Chondrocyte (in vitro differentiated cells): Measurements from ENCODE around the gene DISC1. TPM values are rescaled to one million over a fixed set of nuclear protein-coding genes. Genes with fewer than 3 reads are reported as not detected.
"Not testable (repeated sequence)": the region's sequence is repeated elsewhere in the genome, so short reads cannot be mapped to it uniquely, and the experiment has no call there.

ENCODE experiments used
- DNase-seq: peaks from one replicate; pipeline ENCODE4 v3.0.0; 2021; ENCODE audit warnings: mixed read lengths, low spot score
- H3K27ac Mint-ChIP-seq: one replicate; pipeline ENCODE4 v1.8.0; 2021; ENCODE audit warnings: mild to moderate bottlenecking, moderate library complexity, mixed read lengths; ENCODE audit not compliant: unreplicated experiment
- H3K27me3 Mint-ChIP-seq: 2 replicates; pipeline ENCODE4 v1.8.0; 2021; ENCODE audit warnings: low read depth, mixed read lengths
- H3K36me3 Mint-ChIP-seq: 2 replicates; pipeline ENCODE4 v1.8.0; 2021; ENCODE audit warnings: low read depth, mixed read lengths
- H3K4me1 Mint-ChIP-seq: 2 replicates; pipeline ENCODE4 v1.8.0; 2021; ENCODE audit warnings: low read depth, mild to moderate bottlenecking, mixed read lengths
- H3K4me3 Mint-ChIP-seq: one replicate; pipeline ENCODE4 v1.8.0; 2021; ENCODE audit warnings: mild to moderate bottlenecking, moderate library complexity, mixed read lengths; ENCODE audit not compliant: unreplicated experiment
- H3K9me3 Mint-ChIP-seq: 2 replicates; pipeline ENCODE4 v1.8.0; 2021; ENCODE audit warnings: low read depth, mixed read lengths
- CTCF ChIP-seq: fragments of 200-600 bp; sonication (generic); IDR thresholded peaks from 2 replicates; pipeline ENCODE4 v1.5.0; 2021; ENCODE audit warnings: antibody characterized with exemption, mild to moderate bottlenecking, moderate library complexity
- total RNA-seq: library from RNA; stranded (reverse); gene quantifications from 3 replicates; pipeline ENCODE4 v1.2.1, GENCODE V29; 2021

The DISC1 gene
- total RNA-seq, 1 donor from 2014 or later, result 5.0 TPM

DNA sequence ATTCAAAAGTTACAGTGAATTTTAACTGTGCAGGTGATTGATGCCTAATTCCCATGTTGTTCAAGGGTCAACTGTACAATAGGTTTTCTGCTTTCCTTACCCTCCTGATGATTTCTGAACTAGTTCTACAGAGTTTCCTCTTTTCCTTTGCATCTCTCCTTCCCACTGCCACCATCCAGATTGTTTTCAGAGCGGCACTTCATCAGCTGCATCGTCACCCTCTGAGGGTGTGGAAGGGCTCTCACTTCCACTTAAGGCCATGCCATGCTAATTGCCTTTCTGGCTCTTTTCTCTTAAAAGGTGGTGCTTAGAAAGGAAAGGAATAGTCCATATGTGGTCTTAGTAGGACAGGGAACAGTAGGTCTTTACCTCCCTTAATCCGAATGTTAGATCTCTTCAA is 39.1 kb downstream of the DISC1 start:
- no peak for DNase-seq
- Mint-ChIP-seq H3K36me3 (peaks cover 9% of the 10 kb centered on the region), H3K4me3 (no peak overlapping the region), H3K4me1 (no peaks in the 10 kb centered on the region), H3K9me3 (peaks cover 26% of the 10 kb centered on the region), H3K27ac (no peak overlapping the region), H3K27me3 (no peaks in the 10 kb centered on the region)
- TF ChIP-seq CTCF, result no peak

DNA sequence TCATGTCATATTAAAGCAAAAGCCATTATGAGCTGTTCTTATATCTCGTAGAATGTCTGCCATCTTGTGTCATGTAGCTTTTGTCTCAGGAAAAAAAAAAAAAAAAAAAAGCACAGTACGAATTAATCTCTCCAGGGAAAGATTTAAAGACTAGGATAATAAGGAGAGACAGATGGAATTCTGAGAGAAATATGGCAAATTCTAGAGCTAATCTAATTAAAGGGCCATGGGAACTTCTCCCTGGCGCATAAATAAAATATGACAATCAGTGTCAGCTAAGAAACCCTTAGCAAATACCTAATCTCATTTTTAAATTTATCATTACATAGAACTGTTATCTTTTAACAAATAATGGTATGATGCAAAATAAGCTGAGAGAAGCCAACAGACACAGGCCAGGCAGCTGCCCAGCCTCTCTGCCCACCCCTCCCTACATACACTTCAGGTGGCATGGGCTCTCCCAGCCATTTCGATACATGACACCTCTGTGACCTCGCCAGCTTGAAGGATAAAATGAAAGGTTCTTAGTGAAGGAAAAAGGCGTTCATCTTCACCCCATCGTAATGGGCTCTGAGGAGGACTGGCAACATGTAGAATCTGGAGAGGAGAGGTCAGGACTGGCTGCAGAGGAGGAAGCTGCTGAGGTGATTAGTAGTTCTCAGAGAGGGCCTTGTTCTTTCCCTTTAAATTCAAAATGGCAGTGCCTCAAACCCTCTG is 39.8 kb downstream of the DISC1 start:
- Mint-ChIP-seq H3K9me3 (peaks cover 28% of the 10 kb centered on the region), H3K27me3 (no peaks in the 10 kb centered on the region), H3K27ac (no peak overlapping the region), H3K4me1 (no peaks in the 10 kb centered on the region), H3K36me3 (peaks cover 6% of the 10 kb centered on the region), H3K4me3 (no peak overlapping the region)
- no peak for TF ChIP-seq CTCF
- DNase-seq, result no peak

DNA sequence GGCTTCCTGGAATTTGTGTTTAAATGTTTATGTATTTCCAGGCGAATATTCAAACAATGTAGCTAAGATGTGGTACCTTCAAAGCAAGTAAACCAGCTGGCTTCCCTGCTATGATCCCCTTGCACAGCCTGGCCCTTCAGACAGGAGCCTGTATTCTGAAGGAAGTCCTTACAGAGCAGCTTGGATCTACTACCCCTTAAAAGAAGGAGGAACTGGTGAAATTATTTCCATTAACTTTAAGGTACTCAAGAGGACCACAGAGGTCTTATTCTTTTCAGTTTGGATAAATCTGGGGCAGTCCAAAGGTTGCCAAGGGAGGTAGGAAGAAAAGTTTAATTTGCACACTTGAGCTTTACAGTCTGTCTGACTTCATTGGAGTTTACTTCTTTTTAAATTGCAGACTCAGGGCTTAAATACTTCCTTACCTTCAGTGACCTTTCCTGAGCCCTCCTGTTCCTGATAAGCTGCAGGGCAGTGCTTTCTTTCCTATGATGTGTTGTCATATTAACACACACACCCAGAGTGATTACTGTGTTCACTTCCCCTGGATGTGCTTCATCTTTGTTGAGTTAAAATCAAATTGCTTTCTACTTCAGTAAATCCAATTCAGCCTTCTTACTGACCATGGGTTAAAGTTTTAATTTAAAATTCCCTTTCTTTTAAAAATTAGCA is 40.5 kb downstream of the DISC1 start:
- no peaks in the 10 kb centered on the region for H3K4me1 Mint-ChIP-seq
- peaks cover 28% of the 10 kb centered on the region for H3K9me3 Mint-ChIP-seq
- peaks cover 6% of the 10 kb centered on the region for H3K36me3 Mint-ChIP-seq
- no peak for TF ChIP-seq CTCF
- no peak for DNase-seq
- no peaks in the 10 kb centered on the region for H3K27me3 Mint-ChIP-seq
- H3K4me3 Mint-ChIP-seq, result no peak overlapping the region
- H3K27ac Mint-ChIP-seq, result no peak overlapping the region

DNA sequence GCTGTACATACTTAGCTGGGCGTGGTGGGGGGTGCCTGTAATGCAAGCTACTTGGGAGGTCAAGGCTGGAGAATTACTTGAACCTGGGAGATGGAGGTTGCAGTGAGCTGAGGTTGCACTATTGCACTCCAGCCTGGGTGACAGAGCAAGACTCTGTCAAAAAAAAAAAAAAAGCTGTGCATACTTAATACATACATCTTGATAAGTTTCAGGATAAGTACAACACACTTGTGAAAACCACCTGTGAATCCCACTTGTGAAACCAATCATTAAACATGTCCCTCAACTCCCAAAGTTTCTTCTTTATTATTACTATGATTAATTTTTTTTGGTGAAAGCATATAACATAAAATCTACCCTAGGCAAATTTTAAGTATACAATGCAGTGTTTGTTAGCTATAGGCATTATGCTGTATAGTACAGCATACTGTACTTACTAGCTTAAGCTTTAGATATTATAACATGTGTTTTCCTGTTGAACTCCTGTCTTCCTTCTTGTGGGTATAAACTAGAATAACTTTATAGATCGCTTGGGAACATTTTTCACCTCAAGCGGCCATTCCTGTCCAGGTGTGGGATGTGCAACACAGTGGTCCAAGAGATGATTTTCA is 41.4 kb downstream of the DISC1 start:
- no peak for TF ChIP-seq CTCF
- Mint-ChIP-seq H3K27me3 (no peaks in the 10 kb centered on the region), H3K27ac (no peak overlapping the region), H3K4me1 (no peaks in the 10 kb centered on the region), H3K9me3 (peaks cover 24% of the 10 kb centered on the region), H3K4me3 (no peak overlapping the region), H3K36me3 (peaks cover 6% of the 10 kb centered on the region)
- no peak for DNase-seq

- H3K27ac Mint-ChIP-seq, result no peak overlapping the region
- H3K27me3 Mint-ChIP-seq, result no peaks in the 10 kb centered on the region
- no peak for TF ChIP-seq CTCF
- peaks cover 6% of the 10 kb centered on the region for H3K36me3 Mint-ChIP-seq
- no peak for DNase-seq
- H3K4me1 Mint-ChIP-seq, result no peaks in the 10 kb centered on the region
- no peak overlapping the region for H3K4me3 Mint-ChIP-seq
- peaks cover 21% of the 10 kb centered on the region for H3K9me3 Mint-ChIP-seq
Observed at GRCh38 chr1:231668826-231669225, 42.2 kb downstream of the DISC1 start.

- DNase-seq, H3K4me3 Mint-ChIP-seq, H3K36me3 Mint-ChIP-seq, H3K27ac Mint-ChIP-seq, H3K4me1 Mint-ChIP-seq, H3K27me3 Mint-ChIP-seq: not testable (repeated sequence)
- H3K9me3 Mint-ChIP-seq, result peaks cover 21% of the 10 kb centered on the region
Observed at GRCh38 chr1:231669864-231670621, 43.5 kb downstream of the DISC1 start.
